Measurements from ENCODE around the gene C11orf24. TPM values are rescaled to one million over a fixed set of nuclear protein-coding genes. Genes with fewer than 3 reads are reported as not detected.

C11orf24 gene
- polyA plus RNA-seq, 1 donor: 74.5 TPM

- no peak overlapping the region for H3K27ac ChIP-seq (ENCODE audit: low read length)
- no CpG with 5 or more reads among the region's 15 CpGs for WGBS (ENCODE audit: insufficient coverage, low lambda C conversion rate)
- peaks cover 3% of the 10 kb centered on the region for H3K9me3 ChIP-seq (ENCODE audit: control insufficient read depth, low read depth, low read length)
Observed at GRCh38 chr11:68215087-68215445, 56.7 kb downstream of the C11orf24 start.

GRCh38 chr11:68214173-68215086 is 57.3 kb downstream of the C11orf24 start:
- WGBS (ENCODE audit: insufficient coverage, low lambda C conversion rate): no CpG with 5 or more reads among the region's 58 CpGs
- Histone ChIP-seq H3K4me3 (ENCODE audit: low read length) (peak overlapping the region; percentile 86), H3K4me1 (ENCODE audit: control insufficient read depth, insufficient read depth, low read length) (peaks cover 31% of the 10 kb centered on the region), H3K27ac (ENCODE audit: low read length) (peak overlapping the region; percentile 80), H3K9me3 (ENCODE audit: control insufficient read depth, low read depth, low read length) (peaks cover 3% of the 10 kb centered on the region), H3K27me3 (ENCODE audit: control insufficient read depth, insufficient read depth, low read length) (peaks cover 5% of the 10 kb centered on the region), H3K36me3 (ENCODE audit: control insufficient read depth, insufficient read depth, low read length) (no peaks in the 10 kb centered on the region)
- no peak for DNase-seq

More at GRCh38 chr11:68215087-68215445, 56.7 kb downstream of the C11orf24 start:
- Histone ChIP-seq H3K4me1 (ENCODE audit: control insufficient read depth, insufficient read depth, low read length) (peaks cover 28% of the 10 kb centered on the region), H3K36me3 (ENCODE audit: control insufficient read depth, insufficient read depth, low read length) (no peaks in the 10 kb centered on the region), H3K27me3 (ENCODE audit: control insufficient read depth, insufficient read depth, low read length) (peaks cover 5% of the 10 kb centered on the region), H3K4me3 (ENCODE audit: low read length) (no peak overlapping the region)
- DNase-seq: no peak

GRCh38 chr11:68213555-68214172 is 58.1 kb downstream of the C11orf24 start:
- Histone ChIP-seq H3K36me3 (ENCODE audit: control insufficient read depth, insufficient read depth, low read length) (no peaks in the 10 kb centered on the region), H3K27ac (ENCODE audit: low read length) (peak overlapping the region; percentile 80), H3K4me1 (ENCODE audit: control insufficient read depth, insufficient read depth, low read length) (peaks cover 33% of the 10 kb centered on the region), H3K27me3 (ENCODE audit: control insufficient read depth, insufficient read depth, low read length) (peaks cover 5% of the 10 kb centered on the region), H3K9me3 (ENCODE audit: control insufficient read depth, low read depth, low read length) (peaks cover 3% of the 10 kb centered on the region), H3K4me3 (ENCODE audit: low read length) (peak overlapping the region; percentile 86)
- no CpG with 5 or more reads among the region's 90 CpGs for WGBS (ENCODE audit: insufficient coverage, low lambda C conversion rate)
- peak; percentile 94 to 99 for DNase-seq

GRCh38 chr11:68213135-68213515 is 58.6 kb downstream of the C11orf24 start, which contains the start of gene KMT5B:
TSS of gene KMT5B (minus strand) at chr11:68213296. CDS start at chr11:68190076, 23,220 bp downstream.
- Histone ChIP-seq H3K4me3 (ENCODE audit: low read length) (peak within 1 kb of the TSS; percentile 86), H3K27me3 (ENCODE audit: control insufficient read depth, insufficient read depth, low read length) (peaks cover 2% of the 10 kb centered on the region), H3K4me1 (ENCODE audit: control insufficient read depth, insufficient read depth, low read length) (peaks cover 35% of the 10 kb centered on the region), H3K9me3 (ENCODE audit: control insufficient read depth, low read depth, low read length) (peaks cover 3% of the 10 kb centered on the region), H3K27ac (ENCODE audit: low read length) (peak within 1 kb of the TSS; percentile 80), H3K36me3 (ENCODE audit: control insufficient read depth, insufficient read depth, low read length) (no peaks in the 10 kb centered on the region)
- no CpG with 5 or more reads among the region's 60 CpGs for WGBS (ENCODE audit: insufficient coverage, low lambda C conversion rate)
- no peak for DNase-seq

- Histone ChIP-seq H3K9me3 (ENCODE audit: control insufficient read depth, low read depth, low read length) (peaks cover 3% of the 10 kb centered on the region), H3K4me1 (ENCODE audit: control insufficient read depth, insufficient read depth, low read length) (peaks cover 35% of the 10 kb centered on the region), H3K27ac (ENCODE audit: low read length) (peak overlapping the region; percentile 80), H3K27me3 (ENCODE audit: control insufficient read depth, insufficient read depth, low read length) (no peaks in the 10 kb centered on the region), H3K36me3 (ENCODE audit: control insufficient read depth, insufficient read depth, low read length) (no peaks in the 10 kb centered on the region), H3K4me3 (ENCODE audit: low read length) (peak overlapping the region; percentile 47)
- DNase-seq: peak; percentile 54 to 72
- no CpG with 5 or more reads among the region's 80 CpGs for WGBS (ENCODE audit: insufficient coverage, low lambda C conversion rate)
Observed at GRCh38 chr11:68212421-68213134, 59.2 kb downstream of the C11orf24 start.

- Histone ChIP-seq H3K4me3 (ENCODE audit: low read length) (peak overlapping the region; percentile 47), H3K36me3 (ENCODE audit: control insufficient read depth, insufficient read depth, low read length) (no peaks in the 10 kb centered on the region), H3K27me3 (ENCODE audit: control insufficient read depth, insufficient read depth, low read length) (no peaks in the 10 kb centered on the region), H3K9me3 (ENCODE audit: control insufficient read depth, low read depth, low read length) (peaks cover 3% of the 10 kb centered on the region), H3K27ac (ENCODE audit: low read length) (peak overlapping the region; percentile 65), H3K4me1 (ENCODE audit: control insufficient read depth, insufficient read depth, low read length) (peaks cover 35% of the 10 kb centered on the region)
- peak in 1 of 2 donors; percentile 78 for DNase-seq
- 0% methylated on average over 4 of the region's 14 CpGs for WGBS (ENCODE audit: insufficient coverage, low lambda C conversion rate)
Observed at GRCh38 chr11:68211546-68211945, 60.2 kb downstream of the C11orf24 start.

Other genes starting within 250 kb of the C11orf24 start
- 83.7 TPM for gene NDUFS8, start 241.3 kb downstream of the C11orf24 start, polyA plus RNA-seq
- gene TCIRG1, start 232.9 kb downstream of the C11orf24 start, polyA plus RNA-seq: 83.1 TPM
- 129 TPM for gene CHKA, start 150.6 kb downstream of the C11orf24 start, polyA plus RNA-seq
- gene KMT5B, start 58.7 kb downstream of the C11orf24 start, polyA plus RNA-seq: 52.9 TPM
- 109 TPM for gene LRP5, start 40.6 kb upstream of the C11orf24 start, polyA plus RNA-seq
- gene PPP6R3, start 188.8 kb upstream of the C11orf24 start, polyA plus RNA-seq: 70.5 TPM

Data from large intestine (tissue), 3 donors.